OCI-LY1 (cell line): Measurements from ENCODE around the gene RTP5.

ENCODE experiments used
- H2AFZ ChIP-seq: fragments of 200-600 bp; sonication (generic), shearing (Covaris generic); 2 replicates; pipeline ENCODE4 v1.6.0; 2014; ENCODE audit warnings: antibody characterized with exemption, mild to moderate bottlenecking, low read length
- H3F3A ChIP-seq: fragments of 200-600 bp; sonication (generic), shearing (Covaris generic); 2 replicates; pipeline ENCODE4 v1.6.0; 2014; ENCODE audit warnings: mild to moderate bottlenecking, antibody characterized with exemption, low read length, moderate library complexity; ENCODE audit not compliant: insufficient read depth
- H3K27ac ChIP-seq: fragments of 200-600 bp; sonication (generic); 2 replicates; pipeline ENCODE4 v1.5.1; 2014; ENCODE audit warnings: low read length, mixed run types, mild to moderate bottlenecking, low read depth; ENCODE audit not compliant: poor library complexity, severe bottlenecking
- H3K27me3 ChIP-seq: fragments of 200-600 bp; sonication (generic); 2 replicates; pipeline ENCODE4 v1.6.0; 2014; ENCODE audit warnings: antibody characterized with exemption, mild to moderate bottlenecking, low read length, moderate library complexity; ENCODE audit not compliant: insufficient read depth
- H3K36me3 ChIP-seq: fragments of 200-600 bp; sonication (generic); 2 replicates; pipeline ENCODE4 v1.6.1; 2014; ENCODE audit warnings: mild to moderate bottlenecking, antibody characterized with exemption, low read length, moderate library complexity, mixed read lengths; ENCODE audit not compliant: insufficient read depth
- H3K4me1 ChIP-seq: fragments of 200-600 bp; sonication (generic); 2 replicates; pipeline ENCODE4 v1.5.1; 2014; ENCODE audit warnings: mild to moderate bottlenecking, low read length, moderate library complexity; ENCODE audit not compliant: insufficient read depth, severe bottlenecking
- H3K4me2 ChIP-seq: fragments of 200-600 bp; sonication (generic), shearing (Covaris generic); 2 replicates; pipeline ENCODE4 v1.6.1; 2014; ENCODE audit warnings: low read length
- H3K4me3 ChIP-seq: fragments of 200-600 bp; sonication (generic); 2 replicates; pipeline ENCODE4 v1.5.1; 2014; ENCODE audit warnings: low read length, low read depth, mild to moderate bottlenecking, mixed read lengths; ENCODE audit not compliant: poor library complexity, severe bottlenecking
- H3K79me2 ChIP-seq: fragments of 200-600 bp; shearing (Covaris generic); 2 replicates; pipeline ENCODE4 v1.6.1; 2016; ENCODE audit warnings: mixed run types, low read length, mixed read lengths; ENCODE audit not compliant: insufficient read depth
- H3K9ac ChIP-seq: fragments of 200-600 bp; sonication (generic), shearing (Covaris generic); 2 replicates; pipeline ENCODE4 v1.6.1; 2014; ENCODE audit warnings: mild to moderate bottlenecking, low read length, mixed read lengths
- H3K9me2 ChIP-seq: fragments of 200-600 bp; sonication (generic), shearing (Covaris generic); 2 replicates; pipeline ENCODE4 v1.6.1; 2014; ENCODE audit warnings: low read depth, mild to moderate bottlenecking, low read length, mixed read lengths
- H3K9me3 ChIP-seq: fragments of 200-600 bp; shearing (Covaris generic); 2 replicates; pipeline ENCODE4 v1.6.1; 2014; ENCODE audit warnings: low read length, mixed read lengths
- H4K20me1 ChIP-seq: fragments of 200-600 bp; sonication (generic), shearing (Covaris generic); 2 replicates; pipeline ENCODE4 v1.6.0; 2016; ENCODE audit warnings: mild to moderate bottlenecking, low read length; ENCODE audit not compliant: insufficient read depth
- CTCF ChIP-seq: fragments of 200-600 bp; sonication (generic), shearing (Covaris generic); IDR thresholded peaks from 2 replicates; pipeline ENCODE4 v1.5.1; 2017; ENCODE audit warnings: mild to moderate bottlenecking, antibody characterized with exemption, low read length, moderate library complexity, mixed read lengths
- EZH2 ChIP-seq: fragments of 200-600 bp; sonication (generic), shearing (Covaris generic); IDR thresholded peaks from 2 replicates; pipeline ENCODE4 v1.8.0; 2017; ENCODE audit warnings: borderline replicate concordance, mixed run types, mild to moderate bottlenecking, antibody characterized with exemption, low read length, moderate library complexity, mixed read lengths

RTP5 gene

GRCh38 chr2:241865416-241865956 lies 4.0 kb upstream of the RTP5 start:
- TF ChIP-seq EZH2 (no peak), CTCF (no peak)
- Histone ChIP-seq H3K79me2 (no peaks in the 10 kb centered on the region), H3K27me3 (peaks cover 7% of the 10 kb centered on the region), H3K9me3 (no peaks in the 10 kb centered on the region), H4K20me1 (no peaks in the 10 kb centered on the region), H3K9ac (no peak overlapping the region), H3K9me2 (no peaks in the 10 kb centered on the region), H3K4me2 (no peak overlapping the region), H3K4me3 (no peak overlapping the region), H3F3A (no peaks in the 10 kb centered on the region), H3K36me3 (no peaks in the 10 kb centered on the region), H3K4me1 (peaks cover under 1% of the 10 kb centered on the region), H3K27ac (no peak overlapping the region), H2AFZ (no peak overlapping the region)

GRCh38 chr2:241865957-241866789 lies 3.4 kb upstream of the RTP5 start:
- H3K36me3 ChIP-seq = no peaks in the 10 kb centered on the region
- H3K9ac ChIP-seq = no peak overlapping the region
- no peaks in the 10 kb centered on the region for H3K9me2 ChIP-seq
- H2AFZ ChIP-seq = no peak overlapping the region
- no peak overlapping the region for H3K4me3 ChIP-seq
- TF ChIP-seq CTCF (no peak), EZH2 (no peak)
- no peaks in the 10 kb centered on the region for H3K79me2 ChIP-seq
- no peaks in the 10 kb centered on the region for H4K20me1 ChIP-seq
- H3K4me1 ChIP-seq = no peaks in the 10 kb centered on the region
- H3K4me2 ChIP-seq = no peak overlapping the region
- H3F3A ChIP-seq = no peaks in the 10 kb centered on the region
- no peaks in the 10 kb centered on the region for H3K9me3 ChIP-seq
- no peak overlapping the region for H3K27ac ChIP-seq
- H3K27me3 ChIP-seq = peaks cover 7% of the 10 kb centered on the region

GRCh38 chr2:241866790-241867645 lies 2.5 kb upstream of the RTP5 start:
- no peak for TF ChIP-seq CTCF
- TF ChIP-seq EZH2 = no peak
- H3K9me2 ChIP-seq = no peaks in the 10 kb centered on the region
- H3F3A ChIP-seq = no peaks in the 10 kb centered on the region
- H3K4me2 ChIP-seq = no peak overlapping the region
- no peaks in the 10 kb centered on the region for H3K4me1 ChIP-seq
- no peak overlapping the region for H2AFZ ChIP-seq
- no peak overlapping the region for H3K9ac ChIP-seq
- no peaks in the 10 kb centered on the region for H3K79me2 ChIP-seq
- H3K27ac ChIP-seq = no peak overlapping the region
- no peaks in the 10 kb centered on the region for H4K20me1 ChIP-seq
- no peaks in the 10 kb centered on the region for H3K36me3 ChIP-seq
- H3K9me3 ChIP-seq = no peaks in the 10 kb centered on the region
- H3K4me3 ChIP-seq = no peak overlapping the region
- peaks cover 7% of the 10 kb centered on the region for H3K27me3 ChIP-seq
